Body of pancreas (tissue), 4 donors: ENCODE measurements around the gene CABP1. TPM values are rescaled to one million over a fixed set of nuclear protein-coding genes. Genes with fewer than 3 reads are reported as not detected.

Experiments
- ATAC-seq: fragments of 150-250 bp; one replicate; pipeline ENCODE4 v1.9.1; 2016
- DNase-seq, 4 donors: peaks; one replicate each; pipeline ENCODE4 v3.0.0-alpha.2; 2019
- H3K27ac ChIP-seq, 4 donors: fragments of 200-600 bp; sonication (generic); 1 replicate in 3 of 4; 2 replicates in 1 of 4; pipeline versions ENCODE4 v1.5.1 to v1.6.1; 2016 to 2019; ENCODE audit warnings: mild to moderate bottlenecking in 1 of 4, mixed read lengths in 1 of 4, moderate library complexity in 1 of 4
- H3K27me3 ChIP-seq, 2 donors: fragments of 200-600 bp; sonication (generic); one replicate each; pipeline ENCODE4 v1.6.0; 2016; ENCODE audit warnings: mild to moderate bottlenecking in 1 of 2
- H3K36me3 ChIP-seq, 2 donors: fragments of 200-600 bp; sonication (generic); replicated peaks in 1 of 2; 2 replicates each; pipeline ENCODE4 v1.5.1; 2016; ENCODE audit warnings: low read depth in 2 of 2; ENCODE audit not compliant: insufficient read depth in 1 of 2
- H3K4me1 ChIP-seq: fragments of 200-600 bp; sonication (generic); one replicate; pipeline ENCODE4 v1.6.0; 2016
- H3K4me3 ChIP-seq, 2 donors: fragments of 200-600 bp; sonication (generic); 1 replicate in 1 of 2; 2 replicates in 1 of 2; pipeline ENCODE4 v1.5.1; 2016 to 2019
- H3K9me3 ChIP-seq, 3 donors: fragments of 200-600 bp; sonication (generic); 1 replicate in 2 of 3; 2 replicates in 1 of 3; pipeline ENCODE4 v1.5.1; 2016
- CTCF ChIP-seq, 7 experiments: fragments of 450-650 bp in 4 of 7; fragments of 200-600 bp in 3 of 7; sonication (generic) in 3 of 7; IDR thresholded peaks; one replicate each; pipeline ENCODE4 v1.5.1; 2016 to 2019; ENCODE audit warnings: antibody characterized with exemption in 7 of 7
- POLR2A ChIP-seq, 3 donors: fragments of 450-650 bp; IDR thresholded peaks; one replicate each; pipeline ENCODE4 v1.6.1; 2016; ENCODE audit warnings: antibody characterized with exemption in 3 of 3, mild to moderate bottlenecking in 2 of 3
- WGBS, 2 donors: methylation state at CpG; one replicate each; pipeline ENCODE4 v1.1.5; 2017; 5-methylcytosine and 5-hydroxymethylcytosine counted together
- intact Hi-C: fragments of 100-400 bp; cut with DNase I; formaldehyde crosslinking; loops from one replicate; pipeline ENCODE4 v1.15.1; 2023
- total RNA-seq, 2 donors: library from RNA; depleted of rRNA; stranded (reverse); fragments of >200 nt; gene quantifications; one replicate each; pipeline ENCODE4 v1.1.0, GENCODE V29; 2016

Gene CABP1
- total RNA-seq, 2 donors from 2014 or later = 0.33 to 1.0 TPM

GRCh38 chr12:120656008-120656407, 15.6 kb downstream of the CABP1 start:
- no peak for ATAC-seq
- Histone ChIP-seq H3K4me1 (no peaks in the 10 kb centered on the region), H3K27me3 (no peaks in the 10 kb centered on the region), H3K36me3 (no peaks in the 10 kb centered on the region), H3K9me3 (no peaks in the 10 kb centered on the region), H3K27ac (no peak overlapping the region), H3K4me3 (no peak overlapping the region)
- intact Hi-C loops = no loop called here
- TF ChIP-seq POLR2A (IDR thresholded peaks at IDR 0.05) = no peak
- TF ChIP-seq CTCF (IDR thresholded peaks at IDR 0.05) = no peak
- WGBS, 2 donors = 90 to 100% methylated on average over 1 to 14 of the region's 14 CpGs
- DNase-seq = no peak

GRCh38 chr12:120658286-120659150, 18.1 kb downstream of the CABP1 start:
- DNase-seq (no peak), ATAC-seq (no peak)
- H3K27ac ChIP-seq = no peak overlapping the region
- H3K4me1 ChIP-seq = peaks cover under 1% of the 10 kb centered on the region
- H3K4me3 ChIP-seq = no peak overlapping the region
- H3K9me3 ChIP-seq = no peaks in the 10 kb centered on the region
- 79 to 86% methylated on average over 14 to 21 of the region's 22 CpGs for WGBS, 2 donors
- intact Hi-C loops = no loop called here
- no peaks in the 10 kb centered on the region for H3K27me3 ChIP-seq
- no peaks in the 10 kb centered on the region for H3K36me3 ChIP-seq
- TF ChIP-seq POLR2A (IDR thresholded peaks at IDR 0.05) (no peak), CTCF (IDR thresholded peaks at IDR 0.05) (no peak)

- Histone ChIP-seq H3K36me3 (no peaks in the 10 kb centered on the region), H3K27ac (no peak overlapping the region), H3K9me3 (no peaks in the 10 kb centered on the region), H3K4me1 (peaks cover 3% of the 10 kb centered on the region), H3K27me3 (no peaks in the 10 kb centered on the region), H3K4me3 (no peak overlapping the region)
- DNase-seq (no peak), ATAC-seq (no peak)
- intact Hi-C loops = no loop called here
- TF ChIP-seq POLR2A (IDR thresholded peaks at IDR 0.05) (no peak), CTCF (IDR thresholded peaks at IDR 0.05) (no peak)
- WGBS, 2 donors = 55 to 63% methylated on average over 6 to 8 of the region's 8 CpGs
Measured at GRCh38 chr12:120659151-120659525, 18.7 kb downstream of the CABP1 start.

- DNase-seq = no peak
- no peaks in the 10 kb centered on the region for H3K27me3 ChIP-seq
- WGBS, 2 donors = 33 to 56% methylated on average over 2 of the region's 2 CpGs
- H3K36me3 ChIP-seq = no peaks in the 10 kb centered on the region
- no peak for ATAC-seq
- no peak overlapping the region for H3K27ac ChIP-seq
- peaks cover 3% of the 10 kb centered on the region for H3K4me1 ChIP-seq
- no peaks in the 10 kb centered on the region for H3K9me3 ChIP-seq
- intact Hi-C loops = no loop called here
- no peak overlapping the region for H3K4me3 ChIP-seq
- TF ChIP-seq CTCF (IDR thresholded peaks at IDR 0.05) (no peak), POLR2A (IDR thresholded peaks at IDR 0.05) (no peak)
Measured at GRCh38 chr12:120661432-120661831, 21.0 kb downstream of the CABP1 start.

GRCh38 chr12:120662879-120663278, 22.5 kb downstream of the CABP1 start:
- ATAC-seq = no peak
- no peak for DNase-seq
- 82 to 93% methylated on average over 3 of the region's 3 CpGs for WGBS, 2 donors
- Histone ChIP-seq H3K27ac (no peak overlapping the region), H3K36me3 (no peaks in the 10 kb centered on the region), H3K4me1 (peaks cover 3% of the 10 kb centered on the region), H3K9me3 (no peaks in the 10 kb centered on the region), H3K4me3 (no peak overlapping the region), H3K27me3 (no peaks in the 10 kb centered on the region)
- TF ChIP-seq POLR2A (IDR thresholded peaks at IDR 0.05) = no peak
- TF ChIP-seq CTCF (IDR thresholded peaks at IDR 0.05) = no peak
- intact Hi-C loops = no loop called here
